ENCODE measurements around the gene ANKRD18B. TPM values are rescaled to one million over a fixed set of nuclear protein-coding genes. Genes with fewer than 3 reads are reported as not detected.
"Not testable (repeated sequence)": the region's sequence is repeated elsewhere in the genome, so short reads cannot be mapped to it uniquely, and the experiment has no call there.

Gene ANKRD18B
- total RNA-seq, 1 experiment from 2014 or later: 30.8 TPM

- no peaks in the 10 kb centered on the region for H3K36me3 Mint-ChIP-seq (ENCODE audit: insufficient read depth, unreplicated experiment)
- peaks cover 4% of the 10 kb centered on the region for H3K9me3 Mint-ChIP-seq (ENCODE audit: low read depth, unreplicated experiment)
- H3K4me3 Mint-ChIP-seq (ENCODE audit: low read depth, unreplicated experiment): no peak overlapping the region
- BruUV-seq (replicated peaks): no TSS peak
- no peaks in the 10 kb centered on the region for H3K27me3 Mint-ChIP-seq (ENCODE audit: unreplicated experiment)
- DNase-seq: peak; percentile 25
- CTCF ChIA-PET: interaction anchor here (0.6 to 1.2 kb wide), 3 partner anchors 17 to 340 kb away, joined by 3 to 6 read pairs (median 5); partner anchors contain the start of gene NOL6
- H3K27ac Mint-ChIP-seq (ENCODE audit: unreplicated experiment): no peak overlapping the region
- intact Hi-C loops (cut with micrococcal nuclease; ENCODE audit: unreplicated experiment): no loop called here
- TF ChIP-seq CTCF (IDR thresholded peaks at IDR 0.05; ENCODE audit: unreplicated experiment): peak; percentile 24
- H3K4me1 Mint-ChIP-seq (ENCODE audit: low read depth, unreplicated experiment): peaks cover 24% of the 10 kb centered on the region
Measured at GRCh38 chr9:33517373-33517772, 6.7 kb upstream of the ANKRD18B start.

GRCh38 chr9:33517934-33518577, 6.0 kb upstream of the ANKRD18B start:
- DNase-seq; intact Hi-C loops (cut with micrococcal nuclease; ENCODE audit: unreplicated experiment); BruUV-seq (replicated peaks); H3K36me3 Mint-ChIP-seq (ENCODE audit: insufficient read depth, unreplicated experiment); H3K9me3 Mint-ChIP-seq (ENCODE audit: low read depth, unreplicated experiment); H3K4me3 Mint-ChIP-seq (ENCODE audit: low read depth, unreplicated experiment); H3K27me3 Mint-ChIP-seq (ENCODE audit: unreplicated experiment): not testable (repeated sequence)
- CTCF ChIA-PET: interaction anchor here (0.6 to 1.2 kb wide), 3 partner anchors 17 to 341 kb away, joined by 3 to 6 read pairs (median 5); partner anchors contain the start of gene NOL6
- Mint-ChIP-seq H3K27ac (ENCODE audit: unreplicated experiment) (peak overlapping the region; percentile 56), H3K4me1 (ENCODE audit: low read depth, unreplicated experiment) (peaks cover 30% of the 10 kb centered on the region)

GRCh38 chr9:33521861-33522260, 2.2 kb upstream of the ANKRD18B start:
- DNase-seq; intact Hi-C loops (cut with micrococcal nuclease; ENCODE audit: unreplicated experiment); H3K27me3 Mint-ChIP-seq (ENCODE audit: unreplicated experiment); H3K4me3 Mint-ChIP-seq (ENCODE audit: low read depth, unreplicated experiment); H3K9me3 Mint-ChIP-seq (ENCODE audit: low read depth, unreplicated experiment); CTCF ChIA-PET; BruUV-seq (replicated peaks): not testable (repeated sequence)
- Mint-ChIP-seq H3K4me1 (ENCODE audit: low read depth, unreplicated experiment) (peaks cover 30% of the 10 kb centered on the region), H3K36me3 (ENCODE audit: insufficient read depth, unreplicated experiment) (peaks cover 25% of the 10 kb centered on the region), H3K27ac (ENCODE audit: unreplicated experiment) (peak overlapping the region; percentile 40)

GRCh38 chr9:33524306-33524947, 376 bp downstream of the ANKRD18B start:
- BruUV-seq (replicated peaks): no TSS peak
- Mint-ChIP-seq H3K4me3 (ENCODE audit: low read depth, unreplicated experiment) (peak overlapping the region; percentile 91), H3K9me3 (ENCODE audit: low read depth, unreplicated experiment) (no peaks in the 10 kb centered on the region), H3K4me1 (ENCODE audit: low read depth, unreplicated experiment) (peaks cover 30% of the 10 kb centered on the region), H3K27me3 (ENCODE audit: unreplicated experiment) (no peaks in the 10 kb centered on the region), H3K27ac (ENCODE audit: unreplicated experiment) (peak overlapping the region; percentile 89), H3K36me3 (ENCODE audit: insufficient read depth, unreplicated experiment) (peaks cover 34% of the 10 kb centered on the region)
- no peak for TF ChIP-seq CTCF (IDR thresholded peaks at IDR 0.05; ENCODE audit: unreplicated experiment)
- intact Hi-C loops (cut with micrococcal nuclease; ENCODE audit: unreplicated experiment): no loop called here
- CTCF ChIA-PET: interaction anchor here (1.2 to 2.3 kb wide), 3 partner anchors 14 to 51 kb away, joined by 3 to 11 read pairs (median 4); partner anchors contain the start of gene NOL6
- peak; percentile 21 for DNase-seq

- BruUV-seq (replicated peaks); DNase-seq; CTCF ChIA-PET; H3K27ac Mint-ChIP-seq (ENCODE audit: unreplicated experiment); H3K4me3 Mint-ChIP-seq (ENCODE audit: low read depth, unreplicated experiment); intact Hi-C loops (cut with micrococcal nuclease; ENCODE audit: unreplicated experiment); H3K27me3 Mint-ChIP-seq (ENCODE audit: unreplicated experiment); H3K9me3 Mint-ChIP-seq (ENCODE audit: low read depth, unreplicated experiment): not testable (repeated sequence)
- Mint-ChIP-seq H3K36me3 (ENCODE audit: insufficient read depth, unreplicated experiment) (peaks cover 38% of the 10 kb centered on the region), H3K4me1 (ENCODE audit: low read depth, unreplicated experiment) (peaks cover 23% of the 10 kb centered on the region)
Measured at GRCh38 chr9:33528069-33528468, 4.0 kb downstream of the ANKRD18B start.

GRCh38 chr9:33533958-33534357, 9.9 kb downstream of the ANKRD18B start:
- H3K27ac Mint-ChIP-seq (ENCODE audit: unreplicated experiment); DNase-seq; BruUV-seq (replicated peaks); intact Hi-C loops (cut with micrococcal nuclease; ENCODE audit: unreplicated experiment); H3K4me3 Mint-ChIP-seq (ENCODE audit: low read depth, unreplicated experiment); H3K9me3 Mint-ChIP-seq (ENCODE audit: low read depth, unreplicated experiment); H3K27me3 Mint-ChIP-seq (ENCODE audit: unreplicated experiment): not testable (repeated sequence)
- CTCF ChIA-PET: interaction anchor here (1.5 kb wide), 1 partner anchor 17 kb away, joined by 3 read pairs; no protein-coding TSS in a partner anchor
- Mint-ChIP-seq H3K36me3 (ENCODE audit: insufficient read depth, unreplicated experiment) (peaks cover 26% of the 10 kb centered on the region), H3K4me1 (ENCODE audit: low read depth, unreplicated experiment) (peaks cover 26% of the 10 kb centered on the region)

All from Calu3 (cell line).